Loucy (cell line): ENCODE measurements around the gene ENHO.

ENCODE experiments used
- EZH2phosphoT487 ChIP-seq: fragments of 200-600 bp; IDR thresholded peaks from 2 replicates; pipeline ENCODE4 v1.6.1; 2018; ENCODE audit warnings: antibody characterized with exemption, mild to moderate bottlenecking, moderate library complexity, borderline replicate concordance
- TF ChIP-seq, protein P1 (sequence below): fragments of 200-600 bp; sonication (generic); conservative IDR thresholded peaks from 2 replicates; pipeline ENCODE4 v1.5.1; 2014; ENCODE audit warnings: mild to moderate bottlenecking, antibody characterized with exemption, low read length

DNA sequence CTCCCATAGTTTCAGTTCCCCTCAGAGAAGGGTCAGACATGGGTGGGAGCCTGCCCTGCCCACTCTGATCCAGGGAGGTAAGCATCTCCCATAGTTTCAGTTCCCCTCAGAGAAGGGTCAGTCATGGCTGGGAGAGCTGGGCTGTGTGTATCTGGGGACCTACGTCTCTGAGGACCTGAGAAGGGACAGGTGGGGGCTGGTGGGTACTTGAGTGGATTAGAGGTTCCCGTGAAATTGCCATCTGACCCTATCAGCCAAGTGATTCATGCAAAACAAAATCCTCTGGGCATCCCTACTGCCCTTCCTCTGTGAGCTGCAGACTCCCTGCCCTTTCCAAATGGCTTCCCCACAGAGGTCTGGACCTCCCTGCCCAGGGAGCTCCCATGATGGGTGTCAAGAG is 3.9 kb downstream of the ENHO start:
- TF ChIP-seq, protein P1, sequence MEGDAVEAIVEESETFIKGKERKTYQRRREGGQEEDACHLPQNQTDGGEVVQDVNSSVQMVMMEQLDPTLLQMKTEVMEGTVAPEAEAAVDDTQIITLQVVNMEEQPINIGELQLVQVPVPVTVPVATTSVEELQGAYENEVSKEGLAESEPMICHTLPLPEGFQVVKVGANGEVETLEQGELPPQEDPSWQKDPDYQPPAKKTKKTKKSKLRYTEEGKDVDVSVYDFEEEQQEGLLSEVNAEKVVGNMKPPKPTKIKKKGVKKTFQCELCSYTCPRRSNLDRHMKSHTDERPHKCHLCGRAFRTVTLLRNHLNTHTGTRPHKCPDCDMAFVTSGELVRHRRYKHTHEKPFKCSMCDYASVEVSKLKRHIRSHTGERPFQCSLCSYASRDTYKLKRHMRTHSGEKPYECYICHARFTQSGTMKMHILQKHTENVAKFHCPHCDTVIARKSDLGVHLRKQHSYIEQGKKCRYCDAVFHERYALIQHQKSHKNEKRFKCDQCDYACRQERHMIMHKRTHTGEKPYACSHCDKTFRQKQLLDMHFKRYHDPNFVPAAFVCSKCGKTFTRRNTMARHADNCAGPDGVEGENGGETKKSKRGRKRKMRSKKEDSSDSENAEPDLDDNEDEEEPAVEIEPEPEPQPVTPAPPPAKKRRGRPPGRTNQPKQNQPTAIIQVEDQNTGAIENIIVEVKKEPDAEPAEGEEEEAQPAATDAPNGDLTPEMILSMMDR = no peak
- no peak for TF ChIP-seq EZH2phosphoT487
